Measurements from ENCODE around the gene ZNF780A.

GRCh38 chr19:40088299-40089047 lies 2.3 kb downstream of the ZNF780A start:
- TF ChIP-seq EZH2phosphoT487 (IDR thresholded peaks at IDR 0.05; ENCODE audit: insufficient read depth, low read depth) (no peak), EZH2 (IDR thresholded peaks at IDR 0.05; ENCODE audit: insufficient read depth, poor library complexity, severe bottlenecking) (no peak)

All from GM23248 (cell line).